HEK293 (cell line): Measurements from ENCODE around the gene TTC39C.

ENCODE experiments used
- CTCF ChIA-PET: fragments of 350-600 bp; formaldehyde crosslinking; extraction: SDS; loops from one replicate; lab custom pipeline; 2021; ENCODE audit warnings: antibody characterized with exemption; lab: Yijun Ruan, JAX
- POLR2A ChIA-PET: fragments of 300-600 bp; formaldehyde crosslinking; extraction: SDS; loops from one replicate; lab custom pipeline; 2020; ENCODE audit warnings: antibody characterized with exemption, inconsistent platforms; lab: Yijun Ruan, JAX
- H3K27ac ChIP-seq: fragments of 200-500 bp; sonication (Bioruptor generic); 2 replicates; pipeline ENCODE4 v1.5.1; 2014; ENCODE audit warnings: low read depth, low read length, control low read depth, inconsistent platforms; ENCODE audit errors: extremely low read depth
- H3K36me3 ChIP-seq, 2 experiments: fragments of 200-500 bp in 1 of 2; sonication (Bioruptor generic) in 1 of 2; 1 replicate in 1 of 2; 2 replicates in 1 of 2; pipeline ENCODE4 v1.5.1; 2014 to 2017; ENCODE audit warnings: inconsistent platforms in 2 of 2, low read length in 2 of 2; ENCODE audit not compliant: control insufficient read depth in 2 of 2, insufficient read depth in 1 of 2
- H3K4me1 ChIP-seq: fragments of 200-500 bp; sonication (Bioruptor generic); 2 replicates; pipeline ENCODE4 v1.5.1; 2014; ENCODE audit warnings: mild to moderate bottlenecking, low read length, inconsistent platforms; ENCODE audit not compliant: control insufficient read depth, insufficient read depth
- H3K4me3 ChIP-seq: 2 replicates; pipeline ENCODE4 v1.5.1; 2011; ENCODE audit warnings: low read depth, mild to moderate bottlenecking, control low read depth, low read length, moderate library complexity
- H3K9me3 ChIP-seq: fragments of 200-500 bp; sonication (Bioruptor generic); 2 replicates; pipeline ENCODE4 v1.5.1; 2014; ENCODE audit warnings: low read depth, low read length, inconsistent platforms; ENCODE audit not compliant: control insufficient read depth, insufficient read depth
- ATF2 ChIP-seq: fragments of 450-650 bp; formaldehyde crosslinking; IDR thresholded peaks from 2 replicates; pipeline ENCODE4 v1.5.1; 2016; ENCODE audit warnings: missing biosample characterization, missing genetic modification characterization, low read depth
- GLIS1 ChIP-seq: fragments of 450-650 bp; formaldehyde crosslinking; IDR thresholded peaks from 2 replicates; pipeline ENCODE4 v1.5.1; 2016; ENCODE audit warnings: missing biosample characterization, missing genetic modification characterization
- GLIS2 ChIP-seq: fragments of 450-650 bp; formaldehyde crosslinking; IDR thresholded peaks from 2 replicates; pipeline ENCODE4 v1.5.1; 2016; ENCODE audit warnings: missing biosample characterization, missing genetic modification characterization
- KLF7 ChIP-seq: fragments of 450-650 bp; formaldehyde crosslinking; IDR thresholded peaks from 2 replicates; pipeline ENCODE4 v1.5.1; 2016; ENCODE audit warnings: missing biosample characterization, missing genetic modification characterization, borderline replicate concordance
- OVOL3 ChIP-seq: fragments of 450-650 bp; formaldehyde crosslinking; IDR thresholded peaks from 2 replicates; pipeline ENCODE4 v1.5.1; 2016; ENCODE audit warnings: missing biosample characterization, missing genetic modification characterization
- PRDM1 ChIP-seq: fragments of 450-650 bp; formaldehyde crosslinking; IDR thresholded peaks from 2 replicates; pipeline ENCODE4; 2016; ENCODE audit warnings: missing biosample characterization, missing genetic modification characterization
- YY2 ChIP-seq: fragments of 450-650 bp; formaldehyde crosslinking; IDR thresholded peaks from 2 replicates; pipeline ENCODE4 v1.5.1; 2016; ENCODE audit warnings: missing biosample characterization, missing genetic modification characterization
- ZBTB26 ChIP-seq: fragments of 450-650 bp; formaldehyde crosslinking; optimal IDR thresholded peaks from 2 replicates; pipeline ENCODE3; 2016; ENCODE audit warnings: missing biosample characterization, mild to moderate bottlenecking, missing genetic modification characterization
- ZNF146 ChIP-seq: fragments of 450-650 bp; formaldehyde crosslinking; IDR thresholded peaks from 2 replicates; pipeline ENCODE4 v1.5.1; 2016; ENCODE audit warnings: missing biosample characterization, missing genetic modification characterization
- ZNF24 ChIP-seq: fragments of 450-650 bp; formaldehyde crosslinking; IDR thresholded peaks from 2 replicates; pipeline ENCODE4 v1.5.1; 2016; ENCODE audit warnings: missing biosample characterization, missing genetic modification characterization
- ZNF37A ChIP-seq: fragments of 450-650 bp; IDR thresholded peaks from 2 replicates; pipeline ENCODE4 v1.5.1; 2018; ENCODE audit warnings: missing biosample characterization, missing genetic modification characterization
- ZNF423 ChIP-seq: fragments of 450-650 bp; formaldehyde crosslinking; IDR thresholded peaks from 2 replicates; pipeline ENCODE4 v1.5.1; 2016; ENCODE audit warnings: missing biosample characterization, missing genetic modification characterization
- ZNF501 ChIP-seq: fragments of 450-650 bp; formaldehyde crosslinking; IDR thresholded peaks from 2 replicates; pipeline ENCODE4 v1.5.1; 2016; ENCODE audit warnings: missing biosample characterization, missing genetic modification characterization
- ZNF549 ChIP-seq: fragments of 450-650 bp; IDR thresholded peaks from 2 replicates; pipeline ENCODE4 v1.5.1; 2018; ENCODE audit warnings: missing biosample characterization, missing genetic modification characterization, mild to moderate bottlenecking, inconsistent platforms, moderate library complexity
- ZNF596 ChIP-seq: fragments of 450-650 bp; IDR thresholded peaks from 2 replicates; pipeline ENCODE4 v1.5.0; 2018; ENCODE audit warnings: missing biosample characterization, mild to moderate bottlenecking, missing genetic modification characterization, moderate library complexity
- ZNF677 ChIP-seq: fragments of 450-650 bp; IDR thresholded peaks from 2 replicates; pipeline ENCODE4 v1.5.0; 2018; ENCODE audit warnings: missing biosample characterization, mild to moderate bottlenecking, missing genetic modification characterization, moderate library complexity
- ZNF785 ChIP-seq: fragments of 450-650 bp; formaldehyde crosslinking; IDR thresholded peaks from 2 replicates; pipeline ENCODE4 v1.5.1; 2016; ENCODE audit warnings: missing biosample characterization, missing genetic modification characterization
- ZSCAN30 ChIP-seq: fragments of 450-650 bp; IDR thresholded peaks from 2 replicates; pipeline ENCODE4 v1.5.1; 2018; ENCODE audit warnings: missing biosample characterization, mild to moderate bottlenecking, missing genetic modification characterization, moderate library complexity
- ZXDB ChIP-seq: fragments of 450-650 bp; formaldehyde crosslinking; IDR thresholded peaks from 2 replicates; pipeline ENCODE4 v1.5.1; 2016; ENCODE audit warnings: missing biosample characterization, missing genetic modification characterization
- TF ChIP-seq, protein P1 (sequence below): fragments of 450-650 bp; formaldehyde crosslinking; conservative IDR thresholded peaks from 2 replicates; pipeline ENCODE4 v1.5.1; 2016; ENCODE audit warnings: low read depth, missing biosample characterization, missing genetic modification characterization
- TF ChIP-seq, protein P2 (sequence below): fragments of 450-650 bp; formaldehyde crosslinking; IDR thresholded peaks from 2 replicates; pipeline ENCODE4 v1.5.1; 2016; ENCODE audit warnings: missing biosample characterization, missing genetic modification characterization

Gene TTC39C

GRCh38 chr18:24011123-24011917, 3.2 kb upstream of the TTC39C start:
- no peak overlapping the region for H3K4me3 ChIP-seq
- POLR2A ChIA-PET = no interaction called here
- no peak overlapping the region for H3K27ac ChIP-seq
- H3K4me1 ChIP-seq = peaks cover 2% of the 10 kb centered on the region
- no peaks in the 10 kb centered on the region for H3K9me3 ChIP-seq
- CTCF ChIA-PET = no interaction called here
- peak; percentile 28; the same call in 1 of the 2 replicates for TF ChIP-seq PRDM1 (tag by site-specific recombination)
- no peak for TF ChIP-seq ZNF423 (tag by site-specific recombination)
- TF ChIP-seq, all 188 proteins: peak for 1
- H3K36me3 ChIP-seq = no peaks in the 10 kb centered on the region

DNA sequence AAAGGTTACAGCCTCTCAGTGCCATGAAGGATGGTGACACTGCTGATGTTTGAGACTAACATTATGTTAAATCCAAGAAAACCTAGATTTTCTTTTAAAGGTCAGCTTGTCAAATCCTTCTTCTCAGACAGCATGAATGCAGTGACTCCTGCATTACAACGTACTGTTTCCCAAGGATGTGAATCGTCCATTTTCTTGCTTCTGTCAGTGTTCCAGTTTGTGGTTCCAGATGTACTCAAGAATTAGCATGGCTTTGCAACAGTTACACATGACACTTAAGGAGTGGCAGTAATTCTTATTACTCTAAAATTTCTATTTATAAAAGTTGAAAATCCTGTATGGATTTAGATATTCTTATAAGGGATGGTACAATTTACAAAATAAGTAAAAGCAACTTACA, 1.5 kb upstream of the TTC39C start:
- no peak overlapping the region for H3K4me3 ChIP-seq
- peaks cover 4% of the 10 kb centered on the region for H3K4me1 ChIP-seq
- no peak overlapping the region for H3K27ac ChIP-seq
- ChIA-PET CTCF (interaction anchor here (0.7 to 0.8 kb wide), 2 partner anchors 60 to 105 kb away, joined by 3 read pairs; no protein-coding TSS in a partner anchor), POLR2A (no interaction called here)
- TF ChIP-seq ZNF24 (no peak), KLF7 (tag by site-specific recombination) (no peak), OVOL3 (no peak), ZNF677 (tag by site-specific recombination) (no peak), ZNF596 (tag by site-specific recombination) (no peak), ZNF37A (no peak), ZBTB26 (no peak), ZNF549 (tag by site-specific recombination) (no peak), ZNF146 (tag by site-specific recombination) (no peak), GLIS2 (tag by site-specific recombination) (no peak), ZNF785 (tag by site-specific recombination) (no peak), ZSCAN30 (no peak), GLIS1 (tag by site-specific recombination) (no peak), ATF2 (tag by site-specific recombination) (no peak), ZXDB (tag by site-specific recombination) (no peak), YY2 (tag by site-specific recombination) (no peak), ZNF501 (tag by site-specific recombination) (no peak)
- TF ChIP-seq, protein P1, sequence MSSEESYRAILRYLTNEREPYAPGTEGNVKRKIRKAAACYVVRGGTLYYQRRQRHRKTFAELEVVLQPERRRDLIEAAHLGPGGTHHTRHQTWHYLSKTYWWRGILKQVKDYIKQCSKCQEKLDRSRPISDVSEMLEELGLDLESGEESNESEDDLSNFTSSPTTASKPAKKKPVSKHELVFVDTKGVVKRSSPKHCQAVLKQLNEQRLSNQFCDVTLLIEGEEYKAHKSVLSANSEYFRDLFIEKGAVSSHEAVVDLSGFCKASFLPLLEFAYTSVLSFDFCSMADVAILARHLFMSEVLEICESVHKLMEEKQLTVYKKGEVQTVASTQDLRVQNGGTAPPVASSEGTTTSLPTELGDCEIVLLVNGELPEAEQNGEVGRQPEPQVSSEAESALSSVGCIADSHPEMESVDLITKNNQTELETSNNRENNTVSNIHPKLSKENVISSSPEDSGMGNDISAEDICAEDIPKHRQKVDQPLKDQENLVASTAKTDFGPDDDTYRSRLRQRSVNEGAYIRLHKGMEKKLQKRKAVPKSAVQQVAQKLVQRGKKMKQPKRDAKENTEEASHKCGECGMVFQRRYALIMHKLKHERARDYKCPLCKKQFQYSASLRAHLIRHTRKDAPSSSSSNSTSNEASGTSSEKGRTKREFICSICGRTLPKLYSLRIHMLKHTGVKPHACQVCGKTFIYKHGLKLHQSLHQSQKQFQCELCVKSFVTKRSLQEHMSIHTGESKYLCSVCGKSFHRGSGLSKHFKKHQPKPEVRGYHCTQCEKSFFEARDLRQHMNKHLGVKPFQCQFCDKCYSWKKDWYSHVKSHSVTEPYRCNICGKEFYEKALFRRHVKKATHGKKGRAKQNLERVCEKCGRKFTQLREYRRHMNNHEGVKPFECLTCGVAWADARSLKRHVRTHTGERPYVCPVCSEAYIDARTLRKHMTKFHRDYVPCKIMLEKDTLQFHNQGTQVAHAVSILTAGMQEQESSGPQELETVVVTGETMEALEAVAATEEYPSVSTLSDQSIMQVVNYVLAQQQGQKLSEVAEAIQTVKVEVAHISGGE = no peak
- TF ChIP-seq, protein P2, sequence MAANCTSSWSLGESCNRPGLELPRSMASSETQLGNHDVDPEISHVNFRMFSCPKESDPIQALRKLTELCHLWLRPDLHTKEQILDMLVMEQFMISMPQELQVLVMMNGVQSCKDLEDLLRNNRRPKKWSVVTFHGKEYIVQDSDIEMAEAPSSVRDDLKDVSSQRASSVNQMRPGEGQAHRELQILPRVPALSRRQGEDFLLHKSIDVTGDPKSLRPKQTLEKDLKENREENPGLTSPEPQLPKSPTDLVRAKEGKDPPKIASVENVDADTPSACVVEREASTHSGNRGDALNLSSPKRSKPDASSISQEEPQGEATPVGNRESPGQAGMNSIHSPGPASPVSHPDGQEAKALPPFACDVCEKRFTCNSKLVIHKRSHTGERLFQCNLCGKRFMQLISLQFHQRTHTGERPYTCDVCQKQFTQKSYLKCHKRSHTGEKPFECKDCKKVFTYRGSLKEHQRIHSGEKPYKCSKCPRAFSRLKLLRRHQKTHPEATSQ (tag by site-specific recombination) = no peak
- H3K36me3 ChIP-seq = no peaks in the 10 kb centered on the region
- H3K9me3 ChIP-seq = no peaks in the 10 kb centered on the region
